Activated CD4-positive, alpha-beta T cell treated with anti-CD3 and anti-CD28 coated beads, Interleukin-2, amount 50 U/mL, for 16 hours (primary cell): ENCODE results near the gene FTO.
"Not testable (repeated sequence)": the region's sequence is repeated elsewhere in the genome, so short reads cannot be mapped to it uniquely, and the experiment has no call there.

Experiments
- DNase-seq: peaks from one replicate; pipeline ENCODE4 v3.0.0-alpha.2; 2020

Gene FTO

GRCh38 chr16:53832896-53833544 lies 129.1 kb downstream of the FTO start:
- no peak for DNase-seq

GRCh38 chr16:53836142-53836541 lies 132.2 kb downstream of the FTO start:
- DNase-seq = no peak

GRCh38 chr16:53836680-53837079 lies 132.7 kb downstream of the FTO start:
- DNase-seq = no peak

- DNase-seq = no peak
These were observed 133.5 kb downstream of the FTO start for GRCh38 chr16:53837426-53837825.

- DNase-seq = no peak
These were observed 135.2 kb downstream of the FTO start for GRCh38 chr16:53839150-53839549.

- DNase-seq = no peak
These were observed 136.5 kb downstream of the FTO start for GRCh38 chr16:53840456-53840855.

- no peak for DNase-seq
These were observed 137.9 kb downstream of the FTO start for GRCh38 chr16:53841884-53842283.

- no peak for DNase-seq
These were observed 139.1 kb downstream of the FTO start for GRCh38 chr16:53843084-53843483.

GRCh38 chr16:53844804-53845203 lies 140.8 kb downstream of the FTO start:
- no peak for DNase-seq

GRCh38 chr16:53846549-53846948 lies 142.6 kb downstream of the FTO start:
- DNase-seq = not testable (repeated sequence)

GRCh38 chr16:53846971-53847370 lies 143.0 kb downstream of the FTO start:
- DNase-seq = no peak

- no peak for DNase-seq
These were observed 144.5 kb downstream of the FTO start for GRCh38 chr16:53848277-53848942.

- no peak for DNase-seq
These were observed 145.0 kb downstream of the FTO start for GRCh38 chr16:53848950-53849349.

GRCh38 chr16:53849585-53849984 lies 145.6 kb downstream of the FTO start:
- no peak for DNase-seq

- DNase-seq = no peak
These were observed 146.0 kb downstream of the FTO start for GRCh38 chr16:53849994-53850393.

GRCh38 chr16:53852678-53853077 lies 148.7 kb downstream of the FTO start:
- no peak for DNase-seq

GRCh38 chr16:53855056-53855455 lies 151.1 kb downstream of the FTO start:
- no peak for DNase-seq

- DNase-seq = no peak
These were observed 151.6 kb downstream of the FTO start for GRCh38 chr16:53855511-53855910.

GRCh38 chr16:53859995-53860540 lies 156.1 kb downstream of the FTO start:
- no peak for DNase-seq

- no peak for DNase-seq
These were observed 159.9 kb downstream of the FTO start for GRCh38 chr16:53863861-53864260.

- peak; percentile 23 for DNase-seq
These were observed 161.0 kb downstream of the FTO start for GRCh38 chr16:53864819-53865493.

GRCh38 chr16:53865494-53865863 lies 161.5 kb downstream of the FTO start:
- DNase-seq = peak; percentile 30

- no peak for DNase-seq
These were observed 162.6 kb downstream of the FTO start for GRCh38 chr16:53866520-53866919.

- DNase-seq = no peak
These were observed 166.9 kb downstream of the FTO start for GRCh38 chr16:53870831-53871230.
